GM18499 (cell line): ENCODE data around the gene ALOX15B.

Experiments used
- ATAC-seq: cut with Tn5 transposase; IDR thresholded peaks from one replicate; pipeline ENCODE4 v1.9.1; 2021; ENCODE audit warnings: moderate number of reproducible peaks; ENCODE audit not compliant: insufficient read depth, unreplicated experiment

The ALOX15B gene

DNA sequence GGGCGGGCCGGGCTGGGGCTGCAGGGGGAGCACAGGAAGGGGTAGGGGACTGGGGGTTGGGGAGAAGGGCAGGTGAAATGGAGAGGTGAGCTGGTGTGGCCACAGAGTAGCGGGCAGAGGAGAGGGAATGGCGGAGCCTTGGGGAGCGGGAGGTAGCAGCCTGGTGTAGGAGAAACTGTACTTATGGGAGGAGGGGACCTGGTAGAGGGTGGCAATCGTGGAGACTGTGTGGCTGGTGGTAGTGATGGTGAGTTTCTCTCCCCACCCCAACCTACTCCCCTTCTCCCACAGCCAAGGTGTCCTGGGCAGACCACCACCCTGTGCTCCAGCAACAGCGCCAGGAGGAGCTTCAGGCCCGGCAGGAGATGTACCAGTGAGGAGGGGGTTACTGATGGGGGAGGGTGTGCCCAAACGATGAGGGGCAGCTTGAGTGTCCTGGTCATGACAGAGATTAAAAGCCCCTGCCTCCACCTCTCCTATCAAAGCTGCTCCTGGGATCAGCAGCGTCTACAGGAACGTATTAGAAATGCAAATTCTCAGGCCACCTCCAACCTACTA, 831 bp downstream of the ALOX15B start:
- no peak for ATAC-seq

DNA sequence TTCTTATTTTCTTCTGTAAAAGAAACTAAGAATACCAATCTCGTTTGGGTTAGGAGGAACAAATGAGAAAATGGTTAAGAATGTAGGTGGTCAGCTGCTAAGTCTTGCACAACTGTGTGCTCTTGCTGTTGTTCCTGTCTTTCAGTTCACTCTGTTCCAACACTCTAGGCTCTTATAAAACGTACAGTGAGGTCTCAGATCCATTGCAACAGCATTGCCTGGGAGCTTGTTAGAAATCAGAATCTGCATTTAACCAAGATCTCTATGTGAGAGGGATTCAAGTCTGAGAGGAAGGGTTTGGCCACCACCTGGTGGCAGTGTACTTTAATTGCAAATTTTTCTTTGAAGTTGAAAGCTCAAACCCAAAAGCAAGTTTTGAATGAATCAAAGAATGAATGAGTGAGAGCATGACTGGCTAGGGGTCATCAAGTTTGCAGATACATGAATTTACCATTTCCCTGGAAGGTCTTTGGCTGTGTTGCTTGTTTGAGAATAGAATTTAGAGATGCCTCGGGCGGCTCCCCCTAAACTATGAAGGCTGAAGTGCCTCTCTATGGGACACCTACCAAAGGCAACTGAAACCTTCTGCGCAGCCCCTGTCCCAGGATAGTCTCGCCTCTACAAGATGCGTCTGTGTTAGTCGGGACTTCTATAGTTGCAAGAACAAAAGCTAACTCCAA, 2.5 kb downstream of the ALOX15B start:
- no peak for ATAC-seq

DNA sequence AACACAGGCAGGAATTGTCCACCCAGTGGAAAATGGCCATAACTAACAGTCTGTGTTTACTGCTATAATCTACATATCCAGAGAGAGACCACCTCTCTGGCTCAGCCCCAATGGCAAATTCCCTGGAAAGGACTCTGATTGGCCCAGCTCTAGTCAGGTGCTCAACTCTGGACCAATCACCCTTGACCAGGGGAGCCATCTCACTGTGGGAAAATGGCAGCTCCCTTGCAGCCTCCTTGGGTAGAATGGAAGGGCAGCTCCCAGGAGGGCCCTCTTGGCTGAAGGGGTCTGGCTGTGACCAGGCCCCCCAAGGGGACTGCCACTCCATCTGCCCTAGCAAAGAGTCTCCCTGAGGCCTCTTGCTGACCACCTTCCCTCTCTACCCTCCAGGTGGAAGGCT, 3.1 kb downstream of the ALOX15B start:
- no peak for ATAC-seq

DNA sequence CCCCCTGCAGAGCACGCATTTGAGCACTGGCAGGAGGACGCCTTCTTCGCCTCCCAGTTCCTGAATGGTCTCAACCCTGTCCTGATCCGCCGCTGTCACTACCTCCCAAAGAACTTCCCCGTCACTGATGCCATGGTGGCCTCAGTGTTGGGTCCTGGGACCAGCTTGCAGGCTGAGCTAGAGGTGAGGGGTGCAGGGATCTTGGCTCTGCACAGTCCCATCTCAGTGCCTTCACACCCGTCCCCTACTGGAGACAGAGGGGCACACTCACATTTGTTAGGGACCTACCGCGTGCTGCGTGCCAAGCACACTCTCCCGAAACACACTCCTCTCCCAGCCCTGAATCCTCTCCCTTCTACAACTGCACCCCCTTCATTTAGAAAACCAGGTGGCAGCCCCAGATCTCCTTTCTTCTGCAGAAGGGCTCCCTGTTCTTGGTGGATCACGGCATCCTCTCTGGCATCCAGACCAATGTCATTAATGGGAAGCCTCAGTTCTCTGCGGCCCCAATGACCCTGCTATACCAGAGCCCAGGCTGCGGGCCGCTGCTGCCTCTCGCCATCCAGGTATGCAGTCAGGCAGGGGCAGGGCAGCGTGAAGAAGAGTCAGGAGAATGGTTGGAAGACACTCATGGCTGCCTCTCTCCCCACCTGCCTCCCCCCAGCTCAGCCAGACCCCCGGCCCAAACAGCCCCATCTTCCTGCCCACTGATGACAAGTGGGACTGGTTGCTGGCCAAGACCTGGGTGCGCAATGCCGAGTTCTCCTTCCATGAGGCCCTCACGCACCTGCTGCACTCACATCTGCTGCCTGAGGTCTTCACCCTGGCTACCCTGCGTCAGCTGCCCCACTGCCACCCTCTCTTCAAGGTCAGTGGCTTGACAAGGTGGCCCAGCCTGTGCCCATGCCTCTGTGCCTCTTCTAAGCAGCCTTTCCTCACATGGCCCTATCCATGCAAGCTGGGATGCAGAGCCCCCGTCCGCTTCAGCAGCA, 6.3 kb downstream of the ALOX15B start:
- ATAC-seq, result no peak

DNA sequence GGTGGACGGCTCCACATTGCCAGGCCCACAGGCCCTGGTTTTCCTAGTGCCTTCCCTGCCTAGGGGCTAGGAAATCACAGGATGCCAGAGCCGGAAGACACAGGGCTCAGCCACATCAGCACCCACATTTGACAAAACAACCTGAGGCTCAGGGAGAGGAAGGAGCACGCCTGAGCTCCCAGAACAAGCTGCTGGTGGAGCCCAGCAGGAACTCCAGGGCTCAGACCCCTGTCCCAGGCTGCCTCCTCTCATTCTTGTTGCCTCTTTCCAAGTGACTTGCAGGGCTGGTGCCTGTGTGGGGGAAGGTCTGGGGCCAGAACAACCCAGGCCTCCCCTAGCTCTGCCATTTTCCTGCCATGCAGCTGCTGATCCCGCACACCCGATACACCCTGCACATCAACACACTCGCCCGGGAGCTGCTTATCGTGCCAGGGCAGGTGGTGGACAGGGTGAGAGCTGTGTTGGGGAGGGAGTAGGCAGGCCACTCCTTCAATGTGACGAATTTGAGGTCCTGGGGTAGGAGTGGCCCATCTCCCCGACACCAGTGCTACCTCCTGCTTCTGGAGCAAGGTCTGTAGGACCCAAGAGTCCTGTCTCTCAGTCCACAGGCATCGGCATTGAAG, 7.6 kb downstream of the ALOX15B start:
- no peak for ATAC-seq

DNA sequence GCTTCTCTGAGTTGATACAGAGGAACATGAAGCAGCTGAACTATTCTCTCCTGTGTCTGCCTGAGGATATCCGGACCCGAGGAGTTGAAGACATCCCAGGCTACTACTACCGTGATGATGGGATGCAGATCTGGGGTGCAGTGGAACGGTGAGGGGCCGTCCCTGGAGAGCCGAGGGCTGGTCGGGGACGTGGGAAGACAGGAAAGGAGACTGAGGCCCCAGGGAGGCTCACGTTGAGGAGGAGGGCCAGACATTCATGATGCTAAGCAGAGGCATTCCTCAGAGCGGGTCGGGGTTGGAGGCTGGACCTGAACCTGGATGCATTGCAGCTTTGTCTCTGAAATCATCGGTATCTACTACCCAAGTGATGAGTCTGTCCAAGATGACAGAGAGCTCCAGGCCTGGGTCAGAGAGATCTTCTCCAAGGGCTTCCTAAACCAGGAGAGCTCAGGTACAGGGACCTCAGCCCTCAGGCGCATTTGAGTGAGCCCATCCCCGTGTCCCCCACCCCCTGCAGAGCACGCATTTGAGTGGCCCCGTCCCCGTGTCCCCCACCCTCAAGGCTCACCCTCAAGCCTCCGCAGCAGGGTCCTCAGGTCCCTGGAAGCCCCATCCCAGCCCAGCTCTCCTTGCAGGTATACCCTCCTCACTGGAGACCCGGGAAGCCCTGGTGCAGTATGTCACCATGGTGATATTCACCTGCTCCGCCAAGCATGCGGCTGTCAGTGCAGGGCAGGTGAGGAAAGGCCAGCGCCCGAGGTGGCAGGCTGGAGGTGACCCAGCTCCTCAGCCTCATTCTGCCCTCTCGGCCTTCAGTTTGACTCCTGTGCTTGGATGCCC, 8.3 kb downstream of the ALOX15B start:
- ATAC-seq, result no peak

DNA sequence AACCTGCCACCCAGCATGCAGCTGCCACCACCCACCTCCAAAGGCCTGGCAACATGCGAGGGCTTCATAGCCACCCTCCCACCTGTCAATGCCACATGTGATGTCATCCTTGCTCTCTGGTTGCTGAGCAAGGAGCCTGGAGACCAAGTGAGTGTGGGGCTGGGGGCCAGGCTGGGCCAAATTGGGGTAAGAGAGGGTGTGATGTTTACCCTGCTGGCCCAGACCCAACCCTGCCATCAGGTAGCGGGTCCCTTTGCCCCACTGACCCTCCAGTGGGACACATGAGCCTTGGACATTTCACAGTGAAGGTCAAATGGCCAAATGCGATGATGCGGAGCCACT, 8.9 kb downstream of the ALOX15B start:
- ATAC-seq, result no peak

DNA sequence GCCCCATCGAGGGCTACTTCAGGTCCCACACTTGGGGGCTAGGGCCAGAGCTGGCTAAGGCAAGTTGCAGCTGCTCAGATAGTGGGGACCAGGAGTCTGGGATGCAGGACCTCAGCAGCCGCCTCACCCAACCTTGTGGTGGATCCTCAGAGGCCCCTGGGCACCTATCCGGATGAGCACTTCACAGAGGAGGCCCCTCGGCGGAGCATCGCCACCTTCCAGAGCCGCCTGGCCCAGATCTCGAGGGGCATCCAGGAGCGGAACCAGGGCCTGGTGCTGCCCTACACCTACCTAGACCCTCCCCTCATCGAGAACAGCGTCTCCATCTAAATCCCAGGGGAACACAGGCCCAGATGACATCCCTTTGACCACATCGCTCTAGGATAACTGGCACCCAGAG, 9.4 kb downstream of the ALOX15B start:
- no peak for ATAC-seq

DNA sequence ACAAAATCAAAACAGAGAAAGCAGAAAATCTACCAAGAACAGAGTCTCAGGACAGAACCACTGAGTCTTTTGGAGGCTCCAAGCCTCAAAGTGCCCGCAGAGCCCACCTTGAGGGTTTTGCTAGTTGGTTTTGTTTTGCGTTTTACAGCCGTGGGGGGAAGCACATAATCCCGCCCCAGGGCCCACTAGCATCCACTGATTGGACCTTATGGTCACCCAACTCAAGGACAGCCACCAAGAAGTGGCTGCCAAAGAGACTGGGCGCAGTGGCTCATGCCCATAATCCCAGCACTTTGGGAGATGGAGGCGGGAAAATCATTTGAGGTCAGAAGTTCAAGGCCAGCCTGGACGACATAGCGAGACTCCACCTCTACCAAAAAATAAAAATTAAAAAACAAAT, 9.9 kb downstream of the ALOX15B start:
- no peak for ATAC-seq

DNA sequence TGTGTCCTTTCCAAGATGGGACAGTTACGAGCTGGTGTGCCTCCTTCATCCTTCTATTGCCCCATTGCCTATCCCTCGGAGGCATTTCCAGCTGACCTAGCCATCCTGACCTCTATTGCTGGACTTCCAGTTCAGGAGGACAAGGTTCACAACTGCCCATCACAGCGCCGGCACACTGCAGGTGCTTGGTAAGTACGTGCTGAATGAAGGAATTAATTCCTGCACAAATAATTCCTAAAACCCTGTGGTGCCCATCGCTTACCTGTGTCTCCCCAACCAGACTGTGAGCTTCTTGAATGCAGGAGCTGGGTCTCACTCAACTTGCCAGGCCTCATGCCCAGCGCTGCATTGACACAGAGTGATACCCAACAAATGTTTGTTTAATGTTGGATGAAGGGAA, 13.0 kb downstream of the ALOX15B start:
- no peak for ATAC-seq

DNA sequence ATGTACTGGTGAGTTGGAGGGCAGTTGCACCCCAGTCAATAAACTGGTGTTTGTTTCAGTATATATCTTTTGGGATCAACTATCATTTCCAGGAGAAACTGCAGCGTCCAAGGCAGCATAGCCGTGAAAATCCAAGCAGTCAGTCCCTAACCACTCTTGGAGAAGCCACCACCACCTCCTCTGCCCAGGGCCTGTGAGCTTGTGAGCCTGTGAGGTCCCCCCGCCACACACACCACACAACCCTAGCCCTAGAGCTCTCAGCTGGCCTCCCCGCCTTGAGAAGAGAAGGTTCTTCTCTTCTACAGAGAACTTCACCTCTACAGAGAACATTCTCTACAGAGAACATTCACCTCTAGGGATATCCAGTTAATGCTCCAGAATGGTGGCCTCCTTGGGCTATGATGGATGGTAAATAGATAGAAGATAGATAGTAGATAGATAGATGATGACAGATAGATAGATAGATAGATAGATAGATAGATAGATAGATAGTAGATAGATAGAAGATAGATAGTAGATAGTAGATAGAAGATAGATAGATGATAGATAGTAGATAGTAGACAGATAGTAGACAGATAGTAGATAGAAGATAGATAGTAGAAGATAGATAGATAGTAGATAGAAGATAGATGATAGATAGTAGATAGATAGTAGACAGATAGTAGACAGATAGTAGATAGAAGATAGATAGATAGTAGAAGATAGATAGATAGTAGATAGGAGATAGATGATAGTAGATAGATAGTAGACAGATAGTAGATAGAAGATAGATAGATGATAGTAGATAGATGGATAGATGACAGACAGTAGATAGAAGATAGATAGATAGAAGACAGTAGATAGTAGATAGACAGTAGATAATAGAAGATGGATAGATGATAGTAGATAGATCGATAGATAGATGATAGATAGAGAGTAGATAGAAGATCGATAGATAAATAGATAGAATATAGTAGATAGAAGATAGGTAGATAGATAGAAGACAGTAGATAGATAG, 13.7 kb downstream of the ALOX15B start:
- ATAC-seq, result no peak

DNA sequence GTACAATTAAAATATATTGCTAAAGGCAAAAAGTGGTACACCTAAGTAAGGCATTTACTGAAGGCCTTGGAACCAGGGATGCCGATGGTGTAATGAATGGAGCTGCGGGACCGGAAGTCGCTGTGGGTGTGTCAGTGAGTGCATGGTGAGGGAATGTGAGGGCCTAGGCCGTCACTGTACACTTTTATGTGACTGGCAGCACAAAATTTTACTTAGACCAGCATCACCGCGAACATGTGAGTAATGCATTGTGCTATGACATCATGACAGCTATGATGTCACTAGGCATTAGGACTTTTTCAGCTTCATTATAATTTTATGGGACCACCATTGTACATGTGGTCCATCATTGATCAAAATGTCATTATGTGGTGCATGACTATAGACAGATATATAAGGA, 14.7 kb downstream of the ALOX15B start:
- no peak for ATAC-seq

DNA sequence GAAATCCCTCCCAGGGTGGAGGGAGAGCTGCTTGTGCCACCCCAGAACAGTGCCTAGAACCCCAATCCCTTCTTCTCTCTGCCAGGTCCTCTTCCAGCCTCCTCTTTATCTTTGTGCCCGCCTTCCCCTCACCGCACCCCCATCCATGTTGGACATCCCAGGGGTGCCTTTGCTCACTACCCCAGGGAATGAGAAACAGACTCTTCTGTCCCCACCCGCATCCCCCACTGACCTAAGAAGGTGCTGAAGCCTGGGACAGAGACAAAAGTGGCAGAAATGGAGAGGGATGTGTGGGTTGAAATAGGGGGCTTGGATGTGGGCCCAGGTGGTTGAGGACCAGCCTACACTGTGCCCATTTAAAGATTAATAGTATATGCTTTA, 17.0 kb downstream of the ALOX15B start:
- no peak for ATAC-seq

DNA sequence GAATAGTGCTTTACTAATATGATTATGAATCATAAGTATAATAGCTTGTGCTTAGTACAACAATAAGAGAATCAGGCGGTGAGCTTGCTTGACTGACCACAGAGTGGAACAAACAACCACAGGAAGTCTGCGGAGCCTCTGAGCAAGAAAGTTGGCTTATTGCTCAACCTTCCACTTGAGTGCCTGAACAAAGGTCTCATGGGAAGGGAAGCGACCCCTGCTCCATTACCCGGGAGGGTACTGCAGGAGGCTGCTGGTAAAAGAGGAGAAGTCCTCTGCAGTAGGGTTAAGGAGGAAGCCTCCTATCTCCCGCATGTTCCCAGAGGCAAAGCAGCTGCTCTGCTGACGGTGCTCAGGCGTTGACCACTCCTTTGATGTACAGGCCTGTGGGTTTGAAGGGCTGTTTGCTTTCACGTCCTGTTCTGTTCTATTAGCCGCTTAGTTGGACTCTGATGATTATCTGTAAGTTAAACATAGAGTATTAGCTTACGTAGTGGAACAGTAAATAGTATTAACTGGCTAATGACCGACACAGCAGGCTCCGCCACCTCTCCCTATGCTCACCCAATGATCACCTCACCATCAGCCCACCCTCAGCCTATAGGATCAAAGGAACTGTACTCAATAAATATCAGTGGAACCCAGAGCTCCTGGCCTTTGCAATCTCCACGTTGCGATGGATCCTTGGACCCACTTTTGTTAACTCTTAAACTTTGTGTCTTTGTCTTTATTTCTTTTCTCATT, 17.5 kb downstream of the ALOX15B start:
- ATAC-seq, result no peak

DNA sequence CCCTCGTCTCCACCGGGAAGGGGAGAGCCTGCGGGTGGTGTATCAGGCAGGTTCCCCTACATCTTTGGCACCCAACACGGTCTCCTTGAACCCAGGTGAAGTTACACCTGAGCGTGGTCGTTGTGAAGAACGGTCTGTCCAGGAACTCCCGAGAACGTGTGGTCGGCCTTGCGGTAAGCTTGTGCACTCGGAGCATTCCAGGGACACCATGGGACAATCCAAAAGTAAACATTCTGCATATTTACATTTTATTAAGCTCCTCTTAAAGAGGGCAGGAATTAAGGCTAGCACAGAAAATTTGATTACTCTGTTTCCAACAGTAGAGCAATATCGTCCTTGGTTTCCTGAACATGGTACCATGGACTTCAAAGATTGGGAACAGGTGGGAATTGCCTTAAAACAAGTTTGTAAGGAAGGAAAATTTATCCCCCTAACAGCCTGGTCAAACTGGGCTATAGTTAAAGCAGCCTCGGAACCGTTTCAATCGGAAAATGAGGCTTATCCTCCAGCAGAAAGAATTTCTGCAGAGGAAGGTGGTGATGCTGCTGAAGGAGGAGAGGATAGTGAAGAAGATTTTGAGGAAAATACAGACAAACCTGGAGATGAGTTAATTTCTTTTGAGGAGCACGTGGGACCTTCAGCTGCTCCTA, 18.2 kb downstream of the ALOX15B start:
- no peak for ATAC-seq

DNA sequence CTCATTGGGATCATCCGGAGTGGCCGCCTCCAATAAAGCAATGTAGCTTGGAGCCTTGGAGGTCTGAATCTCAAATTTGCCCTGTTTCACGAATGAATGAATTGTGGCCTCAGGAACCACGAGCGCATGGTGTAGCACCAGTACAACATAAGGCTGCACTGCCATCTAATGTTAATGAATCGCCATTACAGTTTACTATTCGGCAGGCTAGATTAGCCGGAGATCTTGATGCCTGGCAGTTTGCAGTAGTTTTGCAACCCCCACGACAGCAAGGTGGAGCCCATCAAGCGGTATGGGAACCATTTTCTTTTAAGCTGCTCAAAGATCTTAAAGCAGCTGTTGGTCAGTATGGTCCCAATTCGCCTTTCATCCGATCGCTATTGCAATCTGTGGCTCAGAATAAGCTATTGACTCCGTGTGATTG, 18.8 kb downstream of the ALOX15B start:
- no peak for ATAC-seq

DNA sequence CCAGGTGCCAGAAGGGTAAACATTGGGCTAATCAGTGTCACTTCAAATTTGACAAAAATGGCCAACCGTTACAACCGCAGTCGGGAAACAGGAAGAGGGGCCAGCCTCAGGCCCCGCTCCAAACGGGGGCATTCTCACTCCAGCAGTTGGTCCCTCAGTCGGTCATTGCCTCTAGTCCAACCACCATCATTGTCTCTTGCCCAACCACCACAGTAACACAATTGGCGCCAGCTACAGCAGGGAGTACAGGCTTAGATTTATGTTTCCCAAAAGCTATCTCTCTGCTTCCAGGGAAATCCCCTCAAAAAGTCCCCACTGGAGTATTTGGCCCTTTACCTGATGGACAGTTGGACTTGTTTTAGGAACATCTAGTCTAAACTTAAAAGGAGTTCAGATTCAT, 20.3 kb downstream of the ALOX15B start:
- no peak for ATAC-seq

DNA sequence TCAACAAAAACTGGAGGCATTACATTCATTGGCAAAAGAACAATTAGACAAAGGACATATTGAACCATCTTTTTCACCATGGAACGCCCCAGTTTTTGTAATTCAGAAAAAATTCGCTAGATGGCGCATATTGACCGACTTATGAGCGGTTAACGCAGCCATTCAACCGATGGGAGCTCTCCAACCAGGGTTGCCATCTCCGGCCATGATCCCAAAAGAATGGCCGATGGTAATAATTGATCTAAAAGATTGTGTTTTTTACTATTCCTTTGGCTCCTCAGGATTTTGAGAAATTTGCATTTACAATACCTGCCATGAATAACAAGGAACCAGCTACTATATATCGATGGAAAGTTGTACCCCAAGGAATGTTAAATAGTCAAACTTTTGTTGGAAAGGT, 21.4 kb downstream of the ALOX15B start:
- ATAC-seq, result no peak
